AG04450 (cell line): ENCODE results near the gene COBLL1. TPM values are rescaled to one million over a fixed set of nuclear protein-coding genes. Genes with fewer than 3 reads are reported as not detected.

Experiments
- CTCF ChIA-PET: fragments of 300-600, 350-600 bp; formaldehyde crosslinking; extraction: SDS; loops from one replicate; lab custom pipeline; 2022; ENCODE audit warnings: antibody characterized with exemption, inconsistent platforms; lab: Charles Lee
- POLR2A ChIA-PET: fragments of 350-600 bp; formaldehyde crosslinking; extraction: SDS; loops from one replicate; lab custom pipeline; 2021; ENCODE audit warnings: antibody characterized with exemption, inconsistent platforms; lab: Yijun Ruan, JAX
- DNase-seq: peaks from one replicate; pipeline ENCODE4 v3.0.0-alpha.2; 2011; ENCODE audit warnings: low read depth, low spot score
- H3K27ac ChIP-seq: one replicate; pipeline ENCODE4 v1.5.1; 2012; ENCODE audit warnings: low read depth, low read length, control low read depth
- H3K27me3 ChIP-seq: one replicate; pipeline ENCODE4 v1.6.0; 2012; ENCODE audit warnings: low read length; ENCODE audit not compliant: control insufficient read depth, insufficient read depth
- H3K4me3 ChIP-seq: 2 replicates; pipeline ENCODE4 v1.5.1; 2011; ENCODE audit warnings: mild to moderate bottlenecking, low read depth, low read length, control low read depth
- H3K9me3 ChIP-seq: 2 replicates; pipeline ENCODE4 v1.5.1; 2012; ENCODE audit warnings: low read length; ENCODE audit not compliant: control insufficient read depth, insufficient read depth
- polyA plus RNA-seq: library from polyadenylated mRNA; depleted of rRNA; stranded (reverse); fragments of >200 nt; gene quantifications from 2 replicates; pipeline ENCODE4 v1.2.3, GENCODE V29; 2011
- TF ChIP-seq, protein P1 (sequence below): IDR thresholded peaks from 2 replicates; pipeline ENCODE4 v1.5.1; 2011; ENCODE audit warnings: low read depth, low read length, control low read depth, inconsistent platforms

COBLL1 gene
- polyA plus RNA-seq, 1 experiment = 0.79 TPM

DNA sequence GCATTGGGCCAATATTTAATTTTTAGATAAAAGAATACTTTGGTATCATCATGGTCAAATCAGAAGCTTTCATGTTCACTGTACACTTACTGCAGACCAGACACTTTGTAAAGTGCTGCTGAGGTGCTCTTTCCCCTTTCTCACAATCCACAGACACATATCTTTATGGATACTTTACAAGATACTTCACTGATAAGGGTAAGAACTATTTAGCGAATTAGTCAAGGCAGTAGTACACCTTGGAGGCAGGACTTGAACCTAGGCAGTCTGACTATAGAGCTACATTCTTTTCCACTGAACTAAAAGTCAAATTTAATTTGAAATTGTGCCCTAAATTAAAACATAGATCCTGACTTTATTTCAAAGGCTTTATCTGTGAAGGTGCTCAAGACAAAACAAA, 60.2 kb downstream of the COBLL1 start:
- Histone ChIP-seq H3K27me3 (no peaks in the 10 kb centered on the region), H3K4me3 (no peak overlapping the region), H3K9me3 (no peaks in the 10 kb centered on the region), H3K27ac (no peak overlapping the region)
- POLR2A ChIA-PET = no interaction called here
- TF ChIP-seq, protein P1, sequence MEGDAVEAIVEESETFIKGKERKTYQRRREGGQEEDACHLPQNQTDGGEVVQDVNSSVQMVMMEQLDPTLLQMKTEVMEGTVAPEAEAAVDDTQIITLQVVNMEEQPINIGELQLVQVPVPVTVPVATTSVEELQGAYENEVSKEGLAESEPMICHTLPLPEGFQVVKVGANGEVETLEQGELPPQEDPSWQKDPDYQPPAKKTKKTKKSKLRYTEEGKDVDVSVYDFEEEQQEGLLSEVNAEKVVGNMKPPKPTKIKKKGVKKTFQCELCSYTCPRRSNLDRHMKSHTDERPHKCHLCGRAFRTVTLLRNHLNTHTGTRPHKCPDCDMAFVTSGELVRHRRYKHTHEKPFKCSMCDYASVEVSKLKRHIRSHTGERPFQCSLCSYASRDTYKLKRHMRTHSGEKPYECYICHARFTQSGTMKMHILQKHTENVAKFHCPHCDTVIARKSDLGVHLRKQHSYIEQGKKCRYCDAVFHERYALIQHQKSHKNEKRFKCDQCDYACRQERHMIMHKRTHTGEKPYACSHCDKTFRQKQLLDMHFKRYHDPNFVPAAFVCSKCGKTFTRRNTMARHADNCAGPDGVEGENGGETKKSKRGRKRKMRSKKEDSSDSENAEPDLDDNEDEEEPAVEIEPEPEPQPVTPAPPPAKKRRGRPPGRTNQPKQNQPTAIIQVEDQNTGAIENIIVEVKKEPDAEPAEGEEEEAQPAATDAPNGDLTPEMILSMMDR = no peak
- CTCF ChIA-PET = no interaction called here
- no peak for DNase-seq

DNA sequence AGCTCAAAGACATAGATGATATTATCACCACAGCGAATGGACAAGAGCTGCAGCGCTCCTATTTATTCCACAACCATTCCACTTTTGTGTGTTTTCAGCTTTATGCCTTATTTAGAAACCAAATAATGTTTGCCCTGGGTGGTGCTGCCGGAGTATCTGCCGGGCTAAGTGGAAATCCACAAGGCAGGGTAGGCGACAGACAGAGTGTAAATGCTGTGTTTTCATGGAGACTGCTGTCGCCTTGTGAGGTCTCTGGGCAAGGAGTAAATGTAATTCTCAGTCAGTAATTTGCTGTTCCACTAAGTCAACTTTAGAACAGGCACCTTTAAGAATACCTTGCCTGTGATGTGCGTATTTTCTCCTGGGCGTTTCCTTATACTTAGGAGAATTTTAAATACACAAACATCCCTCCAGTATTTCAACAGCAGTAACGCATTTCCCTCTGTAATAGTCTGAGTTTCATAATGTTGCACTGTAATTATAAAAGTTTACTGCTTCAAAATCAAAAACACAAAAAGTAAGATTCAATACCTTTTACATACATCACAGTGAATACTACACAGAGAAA, 60.9 kb downstream of the COBLL1 start:
- ChIA-PET CTCF (no interaction called here), POLR2A (no interaction called here)
- TF ChIP-seq, protein P1 = no peak
- Histone ChIP-seq H3K27ac (no peak overlapping the region), H3K27me3 (no peaks in the 10 kb centered on the region), H3K9me3 (no peaks in the 10 kb centered on the region), H3K4me3 (no peak overlapping the region)
- DNase-seq = no peak

DNA sequence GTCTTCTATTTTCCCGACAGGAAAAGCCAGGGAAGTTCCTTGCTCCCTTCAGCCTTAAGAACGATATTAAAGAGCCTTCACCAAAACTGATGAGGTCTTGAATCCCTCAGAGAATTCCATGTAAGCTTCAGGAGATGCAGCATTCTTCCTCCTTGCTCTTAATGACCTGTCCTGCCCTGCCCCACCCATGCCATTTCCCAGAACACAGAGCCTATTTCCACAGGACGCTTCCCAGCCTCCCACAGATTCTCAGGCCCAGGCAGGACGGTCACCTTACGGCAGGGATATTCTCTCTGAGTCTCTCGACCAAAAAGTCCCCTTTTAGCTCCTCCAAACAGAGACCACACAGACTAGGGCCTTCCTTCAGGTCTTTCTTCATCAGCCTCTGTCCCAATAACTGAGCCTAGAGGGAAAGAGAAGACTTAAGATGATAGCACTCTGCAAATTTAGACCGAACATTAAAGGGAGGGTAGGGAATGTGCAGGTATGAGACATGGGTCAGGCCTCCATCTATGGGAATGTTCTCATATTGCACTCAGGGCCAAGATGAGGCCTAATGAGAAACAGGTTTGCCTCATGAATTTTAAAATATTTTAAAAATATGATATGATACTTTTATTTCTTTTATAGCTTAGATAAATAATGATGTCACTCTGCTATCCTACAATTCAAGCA, 62.1 kb downstream of the COBLL1 start:
- DNase-seq = no peak
- H3K27ac ChIP-seq = no peak overlapping the region
- no peaks in the 10 kb centered on the region for H3K9me3 ChIP-seq
- ChIA-PET CTCF (no interaction called here), POLR2A (no interaction called here)
- H3K4me3 ChIP-seq = no peak overlapping the region
- no peaks in the 10 kb centered on the region for H3K27me3 ChIP-seq
- TF ChIP-seq, protein P1 = no peak

DNA sequence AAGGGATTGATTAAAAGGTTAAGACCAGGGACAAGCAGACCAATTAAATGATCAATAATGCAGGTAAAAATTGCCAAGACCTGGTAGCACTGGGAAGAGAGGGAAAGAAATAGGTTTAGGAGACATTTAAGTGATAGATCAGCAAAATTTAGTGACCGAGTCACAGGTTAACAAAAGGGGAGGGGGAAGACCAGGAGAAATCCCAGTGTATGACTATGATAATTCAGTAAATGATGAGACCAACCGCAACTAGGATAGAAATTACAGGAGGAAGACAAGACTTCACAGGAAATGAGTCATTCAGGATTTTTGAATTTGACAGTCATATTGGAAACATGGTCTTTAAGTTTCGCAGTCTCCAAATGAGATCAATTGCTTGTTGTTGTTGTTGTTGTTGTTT, 62.9 kb downstream of the COBLL1 start:
- H3K27ac ChIP-seq = no peak overlapping the region
- TF ChIP-seq, protein P1 = no peak
- DNase-seq = no peak
- ChIA-PET POLR2A (no interaction called here), CTCF (no interaction called here)
- no peak overlapping the region for H3K4me3 ChIP-seq
- H3K9me3 ChIP-seq = no peaks in the 10 kb centered on the region
- no peaks in the 10 kb centered on the region for H3K27me3 ChIP-seq

DNA sequence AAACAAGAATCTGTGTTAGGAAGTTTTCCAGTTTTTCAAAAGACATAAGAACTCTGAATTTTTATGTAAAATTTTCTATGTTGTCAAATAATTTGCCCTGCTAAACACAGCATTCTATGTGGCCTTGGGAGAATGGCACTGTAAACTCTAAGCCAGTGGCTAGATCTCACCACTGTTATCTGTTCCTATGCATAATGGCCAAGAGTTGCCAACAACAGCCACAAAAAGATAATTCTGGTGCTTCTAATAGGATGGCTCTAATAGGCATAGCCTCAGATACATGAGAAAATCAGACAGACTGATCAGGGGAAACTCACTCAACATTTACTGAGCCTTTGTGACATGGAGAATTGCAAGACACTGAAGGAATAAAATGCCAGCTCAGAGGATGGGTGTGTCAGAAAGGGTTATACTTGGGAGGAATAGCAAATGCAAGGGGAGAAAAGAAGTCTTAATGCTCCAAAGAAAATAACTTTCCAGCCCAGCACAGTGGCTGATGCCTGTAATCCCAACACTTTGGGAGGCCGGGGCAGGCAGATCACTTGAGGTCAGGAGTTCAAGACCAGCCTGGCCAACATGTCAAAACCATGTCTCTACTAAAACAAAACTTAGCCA, 63.7 kb downstream of the COBLL1 start:
- no peaks in the 10 kb centered on the region for H3K27me3 ChIP-seq
- no peaks in the 10 kb centered on the region for H3K9me3 ChIP-seq
- no peak overlapping the region for H3K27ac ChIP-seq
- no peak for DNase-seq
- TF ChIP-seq, protein P1 = no peak
- ChIA-PET CTCF (no interaction called here), POLR2A (no interaction called here)
- no peak overlapping the region for H3K4me3 ChIP-seq
